Activated T-cell treated with anti-CD3 and anti-CD28 coated beads, Interleukin-2, amount 50 U/mL, for 24 hours (primary cell): ENCODE measurements around the gene WSCD2.
"Not testable (repeated sequence)": the region's sequence is repeated elsewhere in the genome, so short reads cannot be mapped to it uniquely, and the experiment has no call there.

Experiments
- DNase-seq: peaks from one replicate; pipeline ENCODE4 v3.0.0-alpha.2; 2020
- H3K27ac Mint-ChIP-seq: 2 replicates; pipeline ENCODE4 v1.8.0; 2020; ENCODE audit warnings: mild to moderate bottlenecking, mixed read lengths
- H3K27me3 Mint-ChIP-seq: 2 replicates; pipeline ENCODE4 v1.8.0; 2020; ENCODE audit warnings: mixed read lengths
- H3K36me3 Mint-ChIP-seq: 2 replicates; pipeline ENCODE4 v1.8.0; 2020; ENCODE audit warnings: low read depth, mixed read lengths
- H3K4me1 Mint-ChIP-seq: 2 replicates; pipeline ENCODE4 v1.8.0; 2020; ENCODE audit warnings: low read depth, mixed read lengths
- H3K4me3 Mint-ChIP-seq: 2 replicates; pipeline ENCODE4 v1.8.0; 2020; ENCODE audit warnings: mild to moderate bottlenecking, moderate library complexity, mixed read lengths
- H3K9me3 Mint-ChIP-seq: 2 replicates; pipeline ENCODE4 v1.8.0; 2020; ENCODE audit warnings: mixed read lengths

Gene WSCD2

DNA sequence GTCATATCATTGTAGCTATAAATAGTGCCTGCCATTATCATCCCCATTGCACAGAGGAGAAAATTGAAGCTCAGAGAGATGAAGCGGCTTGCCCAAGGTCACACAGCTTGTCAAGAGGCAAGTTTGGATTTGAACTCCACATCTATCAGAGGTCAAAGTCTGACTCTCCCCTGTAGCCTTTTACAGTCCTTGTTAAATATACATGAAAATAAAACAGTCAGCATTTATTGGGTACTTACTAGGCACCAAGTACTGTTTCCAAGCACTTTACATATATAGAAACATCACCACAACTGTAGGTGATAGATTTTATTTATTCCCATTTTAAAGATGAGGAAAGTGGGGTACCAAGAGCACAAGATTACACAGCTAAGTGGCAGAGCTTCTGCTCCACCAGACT lies 67.2 kb downstream of the WSCD2 start:
- Mint-ChIP-seq H3K36me3 (no peaks in the 10 kb centered on the region), H3K27ac (no peak overlapping the region)
- DNase-seq = no peak

DNA sequence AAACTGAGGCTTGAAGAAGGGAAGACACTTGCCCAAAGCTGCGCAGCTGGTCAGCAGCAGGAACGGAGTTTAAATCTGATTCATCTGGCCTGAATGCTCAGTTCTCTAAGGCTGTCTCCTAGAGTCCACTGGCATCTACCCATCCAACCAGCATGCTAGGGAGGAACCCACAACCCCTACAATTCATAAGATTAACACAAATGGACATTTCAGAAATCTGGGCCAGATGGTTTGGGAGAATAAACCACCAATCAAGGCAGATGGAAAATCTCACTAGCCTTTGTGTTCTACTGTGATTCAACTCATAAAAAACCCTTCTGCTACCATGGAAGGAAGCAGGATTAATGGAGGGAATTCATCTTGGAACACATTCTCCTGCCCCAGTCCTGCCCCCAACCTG lies 67.8 kb downstream of the WSCD2 start:
- no peaks in the 10 kb centered on the region for H3K36me3 Mint-ChIP-seq
- no peak overlapping the region for H3K27ac Mint-ChIP-seq
- H3K4me3 Mint-ChIP-seq = no peak overlapping the region
- no peaks in the 10 kb centered on the region for H3K4me1 Mint-ChIP-seq
- no peak for DNase-seq
- H3K27me3 Mint-ChIP-seq = peaks cover 25% of the 10 kb centered on the region
- H3K9me3 Mint-ChIP-seq = no peaks in the 10 kb centered on the region

More for the DNA sequence above, 67.2 kb downstream of the WSCD2 start:
- H3K4me3 Mint-ChIP-seq = no peak overlapping the region
- peaks cover 26% of the 10 kb centered on the region for H3K27me3 Mint-ChIP-seq
- H3K9me3 Mint-ChIP-seq = no peaks in the 10 kb centered on the region
- H3K4me1 Mint-ChIP-seq = no peaks in the 10 kb centered on the region

DNA sequence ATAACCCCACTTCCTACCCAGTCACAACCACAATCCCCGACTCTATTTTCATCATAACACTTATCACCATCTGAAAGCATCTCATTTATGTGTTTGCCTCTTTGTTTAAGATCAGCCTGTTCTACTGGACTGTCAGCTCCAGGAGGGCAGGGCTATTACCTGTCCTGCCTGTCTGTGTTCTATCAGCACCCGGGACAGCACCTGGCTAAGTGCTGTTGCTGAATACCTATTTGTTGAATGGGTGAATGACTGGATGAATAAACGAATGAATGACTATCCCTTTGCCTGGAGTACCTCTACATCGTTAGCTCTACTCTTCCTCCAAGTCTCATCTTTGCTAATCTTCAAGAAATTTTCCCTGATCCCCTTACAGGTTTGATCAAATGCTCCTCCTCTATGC lies 69.0 kb downstream of the WSCD2 start:
- no peaks in the 10 kb centered on the region for H3K4me1 Mint-ChIP-seq
- no peak overlapping the region for H3K27ac Mint-ChIP-seq
- H3K27me3 Mint-ChIP-seq = peaks cover 32% of the 10 kb centered on the region
- no peaks in the 10 kb centered on the region for H3K9me3 Mint-ChIP-seq
- H3K36me3 Mint-ChIP-seq = no peaks in the 10 kb centered on the region
- no peak for DNase-seq
- no peak overlapping the region for H3K4me3 Mint-ChIP-seq

DNA sequence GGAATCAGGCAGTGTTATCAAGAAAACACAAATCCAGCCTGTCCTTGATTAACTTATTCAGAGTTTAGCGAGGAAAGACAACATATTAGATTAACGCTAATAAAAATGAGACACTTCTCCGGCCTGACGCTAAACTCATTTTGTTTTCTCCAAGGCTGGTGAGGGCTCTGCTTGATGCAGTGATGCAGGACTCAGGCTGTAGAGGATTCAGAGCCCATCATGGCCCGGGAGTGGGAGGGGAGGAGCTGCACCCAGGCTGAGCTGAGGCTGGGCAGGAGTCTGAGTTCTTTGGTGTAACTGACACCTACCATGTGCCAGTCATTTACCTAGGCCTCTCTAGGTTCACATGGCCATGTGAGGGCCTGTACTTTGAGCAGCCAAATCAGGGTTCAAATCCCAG lies 70.0 kb downstream of the WSCD2 start:
- Mint-ChIP-seq H3K9me3 (no peaks in the 10 kb centered on the region), H3K27ac (no peak overlapping the region), H3K4me3 (no peak overlapping the region), H3K4me1 (no peaks in the 10 kb centered on the region), H3K27me3 (peaks cover 32% of the 10 kb centered on the region), H3K36me3 (no peaks in the 10 kb centered on the region)
- DNase-seq = no peak

DNA sequence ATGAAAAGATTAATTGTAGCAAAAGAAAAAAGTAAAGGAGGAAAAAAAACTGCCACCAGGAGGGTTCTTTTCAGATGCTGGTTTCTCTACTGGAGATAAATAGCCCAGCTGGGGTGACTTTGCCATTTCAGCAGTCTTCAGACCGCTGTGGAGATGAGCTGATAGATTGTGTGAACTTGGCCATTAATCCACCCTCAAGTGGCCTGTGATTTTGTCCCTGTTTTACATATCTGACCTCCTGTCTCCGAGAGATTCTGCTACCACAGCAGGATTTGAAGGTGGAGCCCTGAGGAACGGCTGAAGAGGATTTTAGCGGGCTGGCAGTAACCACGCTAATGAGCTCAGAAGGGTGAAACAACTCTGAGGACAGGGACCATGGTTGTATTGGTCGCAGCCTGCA lies 72.7 kb downstream of the WSCD2 start:
- Mint-ChIP-seq H3K27me3 (peaks cover 38% of the 10 kb centered on the region), H3K4me1 (no peaks in the 10 kb centered on the region), H3K4me3 (no peak overlapping the region)

DNA sequence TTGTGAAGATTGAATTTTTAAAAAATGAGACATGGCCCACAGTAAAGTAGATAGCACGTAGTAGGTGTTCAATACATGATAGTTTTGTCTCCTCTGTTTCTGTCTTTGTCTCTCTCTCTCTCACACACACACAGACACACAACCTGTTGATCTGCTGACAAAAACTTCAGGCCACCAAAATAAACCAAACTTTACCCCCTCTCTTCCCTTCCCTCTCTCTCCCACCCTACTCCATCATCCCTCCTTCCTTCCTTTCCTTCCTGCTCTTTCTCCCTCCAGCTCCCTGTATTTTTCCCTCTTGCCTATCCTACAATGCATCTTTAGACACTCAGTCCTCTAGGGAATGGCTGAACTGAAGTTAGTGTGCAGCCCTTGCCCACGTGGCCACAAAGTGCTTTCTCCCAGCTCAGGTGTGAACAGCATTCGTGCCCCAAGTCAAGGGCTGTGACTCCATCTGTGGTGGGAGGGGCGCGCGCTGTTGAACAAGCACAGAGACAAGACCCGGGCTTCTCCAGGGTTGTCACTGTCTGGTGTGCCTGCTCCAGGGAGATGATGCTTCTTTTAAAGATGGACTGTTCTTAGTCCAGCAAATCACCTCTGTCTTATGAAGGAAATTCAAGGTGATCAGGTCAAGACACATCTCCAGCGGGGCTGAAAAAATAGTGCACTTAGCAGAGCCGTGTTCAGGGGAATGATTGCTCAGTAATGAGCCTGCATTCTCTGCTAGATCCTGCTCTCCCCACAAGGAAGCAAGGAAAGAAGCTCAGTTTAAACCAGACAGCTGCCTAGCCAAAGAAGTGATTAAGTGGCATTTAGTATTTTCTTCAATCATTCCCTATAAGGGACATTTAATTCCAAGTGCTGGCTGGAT lies 75.3 kb downstream of the WSCD2 start:
- no peak overlapping the region for H3K4me3 Mint-ChIP-seq
- DNase-seq = no peak
- H3K27me3 Mint-ChIP-seq = peaks cover 35% of the 10 kb centered on the region
- H3K4me1 Mint-ChIP-seq = no peaks in the 10 kb centered on the region
- no peak overlapping the region for H3K27ac Mint-ChIP-seq
- no peaks in the 10 kb centered on the region for H3K9me3 Mint-ChIP-seq
- no peaks in the 10 kb centered on the region for H3K36me3 Mint-ChIP-seq

More for the DNA sequence above, 72.7 kb downstream of the WSCD2 start:
- H3K9me3 Mint-ChIP-seq = no peaks in the 10 kb centered on the region
- H3K27ac Mint-ChIP-seq = no peak overlapping the region
- H3K36me3 Mint-ChIP-seq = no peaks in the 10 kb centered on the region
- DNase-seq = no peak

DNA sequence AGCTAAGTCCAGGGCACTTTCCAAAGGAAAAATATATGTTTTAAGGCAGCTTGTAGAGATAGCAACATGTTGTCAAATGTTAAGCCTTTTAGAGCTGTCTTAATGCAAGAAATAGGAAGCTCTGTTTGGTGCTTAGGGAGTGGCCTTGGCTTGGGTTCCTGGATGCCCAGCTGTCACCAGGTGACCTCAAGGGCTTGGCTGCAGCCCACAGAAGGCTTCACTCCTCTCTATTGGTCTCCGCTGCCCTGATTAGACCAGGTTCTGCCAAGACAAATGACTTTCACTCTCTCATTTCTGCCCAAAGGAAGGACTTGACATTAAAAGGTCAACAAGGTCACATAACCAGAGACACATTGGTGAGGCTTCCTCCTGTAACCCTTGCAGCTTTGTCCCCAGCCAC lies 76.8 kb downstream of the WSCD2 start:
- Mint-ChIP-seq H3K4me3 (no peak overlapping the region), H3K4me1 (no peaks in the 10 kb centered on the region), H3K9me3 (no peaks in the 10 kb centered on the region), H3K27ac (no peak overlapping the region), H3K36me3 (no peaks in the 10 kb centered on the region), H3K27me3 (peaks cover 39% of the 10 kb centered on the region)
- no peak for DNase-seq

DNA sequence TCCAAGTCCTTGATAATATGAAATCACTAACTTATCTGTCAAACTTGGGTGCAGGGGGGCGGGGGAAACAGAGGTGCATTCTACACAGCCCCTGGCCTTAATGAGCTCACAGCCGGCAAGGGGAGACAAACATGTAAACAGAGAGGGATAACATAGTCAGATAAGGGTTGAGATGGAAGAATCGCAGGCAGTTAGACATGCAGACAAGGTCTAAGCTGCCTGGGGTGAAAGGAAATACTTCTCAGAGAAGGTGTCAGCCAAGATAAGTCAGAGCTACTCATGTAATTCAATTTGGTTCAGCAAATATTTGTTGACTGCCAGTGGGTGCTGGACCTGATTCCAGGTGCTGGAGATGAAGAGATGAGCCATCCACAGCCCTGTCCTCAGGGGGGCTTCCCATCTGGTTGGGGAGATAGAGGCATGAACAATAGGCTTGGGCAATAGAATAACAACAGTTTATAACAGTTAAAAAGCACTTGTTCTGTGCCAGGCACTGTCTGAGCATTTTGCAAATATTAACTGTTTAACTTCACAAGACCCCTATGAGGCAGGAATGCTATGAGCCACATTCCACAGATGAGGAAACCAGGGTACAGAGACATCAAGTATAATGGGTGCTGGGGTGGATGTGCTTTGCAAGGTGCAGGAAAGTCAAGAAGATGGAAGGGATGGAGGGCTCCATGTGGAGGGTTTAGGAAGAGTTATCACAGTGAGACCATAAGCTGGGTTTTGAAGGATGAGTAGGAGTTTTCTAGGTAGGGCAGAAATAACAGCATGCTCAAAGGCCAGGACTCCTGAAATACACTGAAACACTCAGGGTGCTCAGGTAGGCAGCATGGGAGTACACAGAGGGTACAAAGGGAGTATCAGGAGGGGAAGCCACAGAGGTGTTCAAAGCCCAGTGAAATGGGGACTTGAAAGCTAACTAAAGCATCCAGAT lies 79.0 kb downstream of the WSCD2 start:
- H3K9me3 Mint-ChIP-seq = no peaks in the 10 kb centered on the region
- no peak overlapping the region for H3K4me3 Mint-ChIP-seq
- no peak overlapping the region for H3K27ac Mint-ChIP-seq
- H3K4me1 Mint-ChIP-seq = no peaks in the 10 kb centered on the region
- no peaks in the 10 kb centered on the region for H3K36me3 Mint-ChIP-seq
- H3K27me3 Mint-ChIP-seq = peaks cover 36% of the 10 kb centered on the region
- DNase-seq = no peak

DNA sequence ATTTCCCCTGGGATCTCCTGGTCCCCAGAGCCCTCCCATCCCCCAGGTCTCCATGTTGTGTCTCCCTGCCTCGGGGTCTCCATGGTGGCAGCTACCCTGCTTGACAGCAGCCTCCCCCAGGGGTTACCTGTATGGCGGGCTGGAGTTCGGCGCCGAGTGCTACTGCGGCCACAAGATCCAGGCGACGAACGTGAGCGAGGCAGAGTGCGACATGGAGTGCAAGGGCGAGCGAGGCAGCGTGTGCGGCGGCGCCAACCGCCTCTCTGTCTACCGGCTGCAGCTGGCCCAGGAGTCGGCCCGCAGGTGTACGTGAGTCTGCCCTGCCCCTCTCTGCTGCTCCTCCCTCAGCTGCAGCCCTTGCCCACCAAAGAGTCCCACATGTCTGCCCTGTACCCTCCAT lies 80.9 kb downstream of the WSCD2 start:
- Mint-ChIP-seq H3K4me1 (no peaks in the 10 kb centered on the region), H3K4me3 (no peak overlapping the region), H3K27me3 (peaks cover 39% of the 10 kb centered on the region), H3K27ac (no peak overlapping the region), H3K36me3 (no peaks in the 10 kb centered on the region), H3K9me3 (no peaks in the 10 kb centered on the region)
- no peak for DNase-seq

DNA sequence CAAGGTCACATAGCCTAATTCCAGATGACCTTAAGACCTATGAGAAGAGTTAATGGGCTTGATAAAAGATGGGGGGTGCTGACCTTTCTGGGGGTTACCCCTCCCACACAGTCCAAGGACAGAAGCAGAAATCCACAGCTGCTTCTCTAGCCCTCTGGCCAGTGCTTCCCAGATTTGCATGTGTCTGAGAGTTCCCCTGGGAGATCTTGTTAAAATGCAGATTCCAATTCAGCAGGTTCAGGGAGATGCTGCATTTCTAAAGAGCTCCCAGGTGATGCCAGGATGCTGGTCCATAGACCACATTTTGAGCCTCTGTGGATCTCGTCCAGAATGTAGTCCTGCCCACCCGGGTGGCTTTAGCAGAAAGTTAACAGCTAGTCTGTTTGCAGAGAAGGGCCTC lies 82.1 kb downstream of the WSCD2 start:
- peaks cover 46% of the 10 kb centered on the region for H3K27me3 Mint-ChIP-seq
- H3K36me3 Mint-ChIP-seq = no peaks in the 10 kb centered on the region
- no peaks in the 10 kb centered on the region for H3K4me1 Mint-ChIP-seq
- H3K4me3 Mint-ChIP-seq = no peak overlapping the region
- DNase-seq = no peak
- H3K27ac Mint-ChIP-seq = no peak overlapping the region
- no peaks in the 10 kb centered on the region for H3K9me3 Mint-ChIP-seq

DNA sequence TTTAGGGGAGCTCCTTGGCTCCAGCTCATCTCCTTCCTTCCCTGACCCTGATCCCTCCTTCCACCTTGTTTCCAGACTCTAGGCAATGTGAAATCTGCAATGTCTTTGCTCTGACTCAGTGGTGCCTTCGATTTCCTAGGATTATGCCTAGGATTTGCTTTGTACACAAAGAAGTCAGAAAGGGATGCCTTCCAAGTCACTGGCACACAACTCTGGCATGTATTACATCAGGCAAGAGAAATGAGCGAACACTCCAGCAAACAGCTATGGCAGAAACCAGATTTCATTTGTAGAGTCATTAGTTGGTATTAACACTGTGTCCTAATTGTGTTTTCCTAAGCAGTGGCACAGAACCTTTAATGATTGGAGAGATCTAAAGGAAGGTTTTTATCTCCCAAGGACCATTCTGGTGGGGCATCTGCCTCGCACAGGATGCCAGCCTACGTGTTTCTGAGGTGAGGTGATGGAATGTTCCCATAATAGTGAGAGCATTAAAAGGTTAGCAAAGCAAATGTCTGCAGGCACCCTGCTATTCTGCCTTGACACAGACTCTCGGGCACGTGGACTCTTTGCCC lies 84.9 kb downstream of the WSCD2 start:
- Mint-ChIP-seq H3K9me3 (no peaks in the 10 kb centered on the region), H3K27me3 (peaks cover 36% of the 10 kb centered on the region), H3K4me3 (no peak overlapping the region), H3K27ac (no peak overlapping the region), H3K4me1 (no peaks in the 10 kb centered on the region), H3K36me3 (no peaks in the 10 kb centered on the region)
- no peak for DNase-seq

DNA sequence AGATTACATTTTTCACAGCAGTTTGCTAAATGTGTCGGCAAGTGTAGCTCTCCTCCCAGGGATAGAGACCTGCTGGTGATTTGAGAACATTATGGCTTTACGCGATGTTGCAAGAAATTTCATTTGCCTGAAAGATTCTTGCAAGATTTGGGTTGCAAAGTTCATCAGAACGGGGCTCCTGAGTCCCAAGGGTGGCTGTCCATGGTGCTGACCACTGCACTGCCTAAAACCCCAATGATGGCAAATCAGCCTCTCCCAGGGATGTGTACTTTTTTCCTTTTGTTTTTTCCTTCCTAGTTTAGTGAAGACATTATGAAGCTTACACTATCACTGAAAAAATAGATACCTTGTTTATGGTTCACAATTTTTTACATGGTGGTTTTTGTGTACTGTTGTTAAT lies 85.4 kb downstream of the WSCD2 start:
- H3K27me3 Mint-ChIP-seq = peaks cover 40% of the 10 kb centered on the region
- H3K36me3 Mint-ChIP-seq = no peaks in the 10 kb centered on the region
- no peak for DNase-seq
- no peak overlapping the region for H3K4me3 Mint-ChIP-seq
- H3K9me3 Mint-ChIP-seq = no peaks in the 10 kb centered on the region
- H3K27ac Mint-ChIP-seq = no peak overlapping the region
- H3K4me1 Mint-ChIP-seq = no peaks in the 10 kb centered on the region

DNA sequence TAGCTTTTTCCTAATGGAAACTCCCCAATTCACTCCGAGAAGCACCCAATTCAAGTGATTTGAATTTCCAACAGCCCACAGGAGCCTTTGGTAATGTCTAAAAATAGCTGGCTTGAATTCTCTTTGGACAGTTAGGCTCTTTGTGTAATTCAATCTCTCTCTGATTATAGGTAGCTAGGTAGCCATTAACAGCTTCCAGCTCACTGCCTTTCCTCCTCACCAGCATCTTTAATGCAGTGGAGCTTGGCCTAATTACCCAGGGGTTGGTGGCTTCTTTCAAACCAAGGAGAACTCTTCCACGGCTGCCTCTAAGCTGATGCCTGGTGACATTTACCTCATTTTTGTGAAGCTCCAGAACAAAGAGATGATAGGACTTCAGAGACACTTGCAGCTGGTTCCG lies 86.4 kb downstream of the WSCD2 start:
- H3K36me3 Mint-ChIP-seq = no peaks in the 10 kb centered on the region
- H3K4me1 Mint-ChIP-seq = no peaks in the 10 kb centered on the region
- no peak overlapping the region for H3K27ac Mint-ChIP-seq
- H3K27me3 Mint-ChIP-seq = peaks cover 37% of the 10 kb centered on the region
- DNase-seq = no peak
- no peak overlapping the region for H3K4me3 Mint-ChIP-seq
- no peaks in the 10 kb centered on the region for H3K9me3 Mint-ChIP-seq

DNA sequence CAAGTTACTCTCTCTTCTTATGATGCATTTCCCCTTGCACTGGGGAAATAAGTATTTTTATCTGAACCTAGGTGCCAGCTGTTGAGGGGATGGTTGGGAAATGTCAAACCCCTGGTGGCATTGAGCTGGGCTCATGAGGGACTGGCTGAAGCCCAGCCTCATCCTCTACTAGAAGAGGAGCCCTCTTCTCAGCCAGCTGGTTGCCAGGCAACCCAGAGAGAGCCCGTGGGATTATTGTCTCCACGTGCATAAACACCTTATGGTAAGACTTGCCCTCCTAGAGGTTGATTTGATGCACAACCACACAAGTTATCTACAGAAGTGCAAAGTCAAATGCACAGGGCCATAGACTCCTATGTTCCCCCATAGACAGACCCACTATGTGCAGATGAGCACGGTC lies 89.8 kb downstream of the WSCD2 start:
- no peaks in the 10 kb centered on the region for H3K9me3 Mint-ChIP-seq
- H3K27me3 Mint-ChIP-seq = peaks cover 21% of the 10 kb centered on the region
- H3K4me1 Mint-ChIP-seq = no peaks in the 10 kb centered on the region
- no peak overlapping the region for H3K4me3 Mint-ChIP-seq
- no peak overlapping the region for H3K27ac Mint-ChIP-seq
- no peak for DNase-seq
- no peaks in the 10 kb centered on the region for H3K36me3 Mint-ChIP-seq

DNA sequence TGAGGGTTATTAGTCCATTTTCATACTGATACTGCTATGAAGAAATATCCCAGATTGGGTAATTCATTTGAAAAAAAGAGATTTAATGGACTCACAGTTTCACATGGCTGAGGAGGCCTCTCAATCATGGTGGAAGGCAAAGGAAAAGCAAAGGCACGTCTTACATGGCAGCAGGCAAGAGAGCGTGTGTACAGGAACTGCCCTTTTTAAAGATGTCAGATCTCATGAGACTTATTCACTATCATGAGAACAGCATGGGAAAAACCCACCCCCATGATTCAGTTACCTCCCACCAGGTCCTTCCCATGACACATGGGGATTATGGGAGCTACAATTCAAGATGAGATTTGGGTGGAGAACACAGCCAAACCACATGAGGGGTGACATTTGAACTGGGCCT lies 96.0 kb downstream of the WSCD2 start:
- H3K4me1 Mint-ChIP-seq, DNase-seq, H3K36me3 Mint-ChIP-seq, H3K4me3 Mint-ChIP-seq, H3K27ac Mint-ChIP-seq, H3K9me3 Mint-ChIP-seq, H3K27me3 Mint-ChIP-seq: not testable (repeated sequence)
